HG03354 (cell line): ENCODE data around the gene PROC.

Source experiments
- ATAC-seq: cut with Tn5 transposase; IDR thresholded peaks from one replicate; pipeline ENCODE4 v1.9.1; 2021; ENCODE audit warnings: mild to moderate bottlenecking; ENCODE audit not compliant: unreplicated experiment, poor library complexity, severe bottlenecking

PROC gene

DNA sequence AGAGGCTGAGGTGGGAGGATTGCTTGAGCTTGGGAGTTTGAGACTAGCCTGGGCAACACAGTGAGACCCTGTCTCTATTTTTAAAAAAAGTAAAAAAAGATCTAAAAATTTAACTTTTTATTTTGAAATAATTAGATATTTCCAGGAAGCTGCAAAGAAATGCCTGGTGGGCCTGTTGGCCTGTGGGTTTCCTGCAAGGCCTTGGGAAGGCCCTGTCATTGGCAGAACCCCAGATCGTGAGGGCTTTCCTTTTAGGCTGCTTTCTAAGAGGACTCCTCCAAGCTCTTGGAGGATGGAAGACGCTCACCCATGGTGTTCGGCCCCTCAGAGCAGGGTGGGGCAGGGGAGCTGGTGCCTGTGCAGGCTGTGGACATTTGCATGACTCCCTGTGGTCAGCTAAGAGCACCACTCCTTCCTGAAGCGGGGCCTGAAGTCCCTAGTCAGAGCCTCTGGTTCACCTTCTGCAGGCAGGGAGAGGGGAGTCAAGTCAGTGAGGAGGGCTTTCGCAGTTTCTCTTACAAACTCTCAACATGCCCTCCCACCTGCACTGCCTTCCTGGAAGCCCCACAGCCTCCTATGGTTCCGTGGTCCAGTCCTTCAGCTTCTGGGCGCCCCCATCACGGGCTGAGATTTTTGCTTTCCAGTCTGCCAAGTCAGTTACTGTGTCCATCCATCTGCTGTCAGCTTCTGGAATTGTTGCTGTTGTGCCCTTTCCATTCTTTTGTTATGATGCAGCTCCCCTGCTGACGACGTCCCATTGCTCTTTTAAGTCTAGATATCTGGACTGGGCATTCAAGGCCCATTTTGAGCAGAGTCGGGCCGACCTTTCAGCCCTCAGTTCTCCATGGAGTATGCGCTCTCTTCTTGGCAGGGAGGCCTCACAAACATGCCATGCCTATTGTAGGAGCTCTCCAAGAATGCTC lies 6.6 kb downstream of the PROC start:
- ATAC-seq = no peak

DNA sequence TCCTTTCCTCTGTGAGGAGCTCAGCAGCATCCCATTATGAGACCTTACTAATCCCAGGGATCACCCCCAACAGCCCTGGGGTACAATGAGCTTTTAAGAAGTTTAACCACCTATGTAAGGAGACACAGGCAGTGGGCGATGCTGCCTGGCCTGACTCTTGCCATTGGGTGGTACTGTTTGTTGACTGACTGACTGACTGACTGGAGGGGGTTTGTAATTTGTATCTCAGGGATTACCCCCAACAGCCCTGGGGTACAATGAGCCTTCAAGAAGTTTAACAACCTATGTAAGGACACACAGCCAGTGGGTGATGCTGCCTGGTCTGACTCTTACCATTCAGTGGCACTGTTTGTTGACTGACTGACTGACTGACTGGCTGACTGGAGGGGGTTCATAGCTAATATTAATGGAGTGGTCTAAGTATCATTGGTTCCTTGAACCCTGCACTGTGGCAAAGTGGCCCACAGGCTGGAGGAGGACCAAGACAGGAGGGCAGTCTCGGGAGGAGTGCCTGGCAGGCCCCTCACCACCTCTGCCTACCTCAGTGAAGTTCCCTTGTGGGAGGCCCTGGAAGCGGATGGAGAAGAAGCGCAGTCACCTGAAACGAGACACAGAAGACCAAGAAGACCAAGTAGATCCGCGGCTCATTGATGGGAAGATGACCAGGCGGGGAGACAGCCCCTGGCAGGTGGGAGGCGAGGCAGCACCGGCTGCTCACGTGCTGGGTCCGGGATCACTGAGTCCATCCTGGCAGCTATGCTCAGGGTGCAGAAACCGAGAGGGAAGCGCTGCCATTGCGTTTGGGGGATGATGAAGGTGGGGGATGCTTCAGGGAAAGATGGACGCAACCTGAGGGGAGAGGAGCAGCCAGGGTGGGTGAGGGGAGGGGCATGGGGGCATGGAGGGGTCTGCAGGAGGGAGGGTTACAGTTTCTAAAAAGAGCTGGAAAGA lies 7.6 kb downstream of the PROC start:
- no peak for ATAC-seq

DNA sequence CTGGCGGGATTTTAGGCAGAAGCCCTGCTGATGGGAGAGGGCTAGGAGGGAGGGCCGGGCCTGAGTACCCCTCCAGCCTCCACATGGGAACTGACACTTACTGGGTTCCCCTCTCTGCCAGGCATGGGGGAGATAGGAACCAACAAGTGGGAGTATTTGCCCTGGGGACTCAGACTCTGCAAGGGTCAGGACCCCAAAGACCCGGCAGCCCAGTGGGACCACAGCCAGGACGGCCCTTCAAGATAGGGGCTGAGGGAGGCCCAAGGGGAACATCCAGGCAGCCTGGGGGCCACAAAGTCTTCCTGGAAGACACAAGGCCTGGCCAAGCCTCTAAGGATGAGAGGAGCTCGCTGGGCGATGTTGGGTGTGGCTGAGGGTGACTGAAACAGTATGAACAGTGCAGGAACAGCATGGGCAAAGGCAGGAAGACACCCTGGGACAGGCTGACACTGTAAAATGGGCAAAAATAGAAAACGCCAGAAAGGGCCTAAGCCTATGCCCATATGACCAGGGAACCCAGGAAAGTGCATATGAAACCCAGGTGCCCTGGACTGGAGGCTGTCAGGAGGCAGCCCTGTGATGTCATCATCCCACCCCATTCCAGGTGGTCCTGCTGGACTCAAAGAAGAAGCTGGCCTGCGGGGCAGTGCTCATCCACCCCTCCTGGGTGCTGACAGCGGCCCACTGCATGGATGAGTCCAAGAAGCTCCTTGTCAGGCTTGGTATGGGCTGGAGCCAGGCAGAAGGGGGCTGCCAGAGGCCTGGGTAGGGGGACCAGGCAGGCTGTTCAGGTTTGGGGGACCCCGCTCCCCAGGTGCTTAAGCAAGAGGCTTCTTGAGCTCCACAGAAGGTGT lies 8.5 kb downstream of the PROC start:
- ATAC-seq = no peak

DNA sequence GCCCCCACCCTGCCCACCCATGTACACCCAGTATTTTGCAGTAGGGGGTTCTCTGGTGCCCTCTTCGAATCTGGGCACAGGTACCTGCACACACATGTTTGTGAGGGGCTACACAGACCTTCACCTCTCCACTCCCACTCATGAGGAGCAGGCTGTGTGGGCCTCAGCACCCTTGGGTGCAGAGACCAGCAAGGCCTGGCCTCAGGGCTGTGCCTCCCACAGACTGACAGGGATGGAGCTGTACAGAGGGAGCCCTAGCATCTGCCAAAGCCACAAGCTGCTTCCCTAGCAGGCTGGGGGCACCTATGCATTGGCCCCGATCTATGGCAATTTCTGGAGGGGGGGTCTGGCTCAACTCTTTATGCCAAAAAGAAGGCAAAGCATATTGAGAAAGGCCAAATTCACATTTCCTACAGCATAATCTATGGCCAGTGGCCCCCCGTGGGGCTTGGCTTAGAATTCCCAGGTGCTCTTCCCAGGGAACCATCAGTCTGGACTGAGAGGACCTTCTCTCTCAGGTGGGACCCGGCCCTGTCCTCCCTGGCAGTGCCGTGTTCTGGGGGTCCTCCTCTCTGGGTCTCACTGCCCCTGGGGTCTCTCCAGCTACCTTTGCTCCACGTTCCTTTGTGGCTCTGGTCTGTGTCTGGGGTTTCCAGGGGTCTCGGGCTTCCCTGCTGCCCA lies 9.3 kb downstream of the PROC start:
- ATAC-seq = no peak

- ATAC-seq = no peak
Measured at GRCh38 chr2:127428057-127428814, 10.0 kb downstream of the PROC start.

DNA sequence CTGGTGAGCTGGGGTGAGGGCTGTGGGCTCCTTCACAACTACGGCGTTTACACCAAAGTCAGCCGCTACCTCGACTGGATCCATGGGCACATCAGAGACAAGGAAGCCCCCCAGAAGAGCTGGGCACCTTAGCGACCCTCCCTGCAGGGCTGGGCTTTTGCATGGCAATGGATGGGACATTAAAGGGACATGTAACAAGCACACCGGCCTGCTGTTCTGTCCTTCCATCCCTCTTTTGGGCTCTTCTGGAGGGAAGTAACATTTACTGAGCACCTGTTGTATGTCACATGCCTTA lies 10.5 kb downstream of the PROC start:
- no peak for ATAC-seq

DNA sequence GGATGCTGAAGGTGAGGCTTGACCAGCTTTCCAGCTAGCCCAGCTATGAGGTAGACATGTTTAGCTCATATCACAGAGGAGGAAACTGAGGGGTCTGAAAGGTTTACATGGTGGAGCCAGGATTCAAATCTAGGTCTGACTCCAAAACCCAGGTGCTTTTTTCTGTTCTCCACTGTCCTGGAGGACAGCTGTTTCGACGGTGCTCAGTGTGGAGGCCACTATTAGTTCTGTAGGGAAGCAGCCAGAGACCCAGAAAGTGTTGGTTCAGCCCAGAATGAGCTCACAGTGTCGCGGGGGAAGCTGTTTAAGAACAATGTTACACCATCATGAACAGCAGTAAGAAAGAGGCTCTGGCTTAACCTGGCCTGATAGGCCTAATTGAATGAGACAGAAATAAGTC lies 11.1 kb downstream of the PROC start:
- ATAC-seq = no peak

DNA sequence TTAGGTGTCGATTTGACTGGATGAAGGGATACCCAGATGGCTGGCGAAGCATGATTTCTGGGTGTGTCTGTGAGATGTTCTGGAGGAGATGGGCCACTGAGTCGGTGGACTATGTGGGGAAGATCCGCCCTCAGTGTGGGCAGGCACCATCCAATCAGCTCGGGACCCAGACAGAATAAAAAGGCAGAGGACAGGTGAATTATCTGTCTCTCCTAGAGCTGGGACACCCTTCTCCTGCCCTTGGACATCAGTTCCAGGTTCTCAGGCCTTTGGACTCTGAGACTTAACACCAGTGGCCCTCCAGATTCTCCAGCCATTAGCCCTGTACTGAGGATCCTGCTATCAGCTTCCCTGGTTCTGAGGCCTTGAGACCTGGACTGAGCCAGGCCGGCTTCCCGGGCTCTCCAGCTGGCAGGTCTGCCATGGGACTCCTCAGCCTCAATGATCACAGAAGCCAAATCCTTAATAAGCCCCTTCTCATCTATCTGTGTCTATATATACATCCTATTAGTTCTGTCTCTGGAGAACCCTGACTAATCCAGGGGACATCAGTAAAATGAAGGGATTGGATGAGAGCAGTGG lies 11.7 kb downstream of the PROC start:
- no peak for ATAC-seq

DNA sequence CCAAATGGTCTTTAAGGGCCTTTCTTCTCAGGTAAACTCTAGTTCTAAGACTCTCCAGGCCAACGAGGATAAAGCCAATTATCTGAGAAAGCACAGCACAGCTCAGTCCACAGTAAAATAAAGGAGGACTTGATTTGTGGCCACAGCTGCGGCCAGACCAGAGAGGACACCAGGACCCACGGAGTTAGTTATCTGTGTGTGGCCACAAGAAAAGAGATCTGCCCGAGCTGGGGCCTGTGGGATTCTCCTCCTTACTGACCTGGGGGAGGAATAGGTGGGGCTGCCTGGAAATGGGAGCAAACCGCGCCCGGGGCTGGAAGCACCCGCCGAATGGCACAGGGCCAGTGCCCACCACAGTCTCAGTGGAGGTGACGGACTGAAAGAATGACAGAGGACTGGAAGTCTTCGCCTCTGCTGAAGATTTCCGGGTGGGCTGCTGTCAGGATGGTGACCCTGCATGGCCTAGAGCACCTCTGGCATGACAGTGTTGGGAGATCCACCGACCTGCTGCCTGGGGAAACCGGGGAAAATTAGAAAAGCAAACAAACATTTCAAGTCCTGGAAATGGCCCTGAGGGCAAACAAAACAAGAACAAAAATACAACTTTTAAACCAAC lies 13.3 kb downstream of the PROC start:
- ATAC-seq = no peak

GRCh38 chr2:127434515-127434914 lies 16.3 kb downstream of the PROC start:
- ATAC-seq = no peak

GRCh38 chr2:127437056-127437455 lies 18.8 kb downstream of the PROC start:
- no peak for ATAC-seq

GRCh38 chr2:127437781-127438726 lies 19.8 kb downstream of the PROC start:
- ATAC-seq = no peak

GRCh38 chr2:127439343-127439742 lies 21.1 kb downstream of the PROC start:
- no peak for ATAC-seq

DNA sequence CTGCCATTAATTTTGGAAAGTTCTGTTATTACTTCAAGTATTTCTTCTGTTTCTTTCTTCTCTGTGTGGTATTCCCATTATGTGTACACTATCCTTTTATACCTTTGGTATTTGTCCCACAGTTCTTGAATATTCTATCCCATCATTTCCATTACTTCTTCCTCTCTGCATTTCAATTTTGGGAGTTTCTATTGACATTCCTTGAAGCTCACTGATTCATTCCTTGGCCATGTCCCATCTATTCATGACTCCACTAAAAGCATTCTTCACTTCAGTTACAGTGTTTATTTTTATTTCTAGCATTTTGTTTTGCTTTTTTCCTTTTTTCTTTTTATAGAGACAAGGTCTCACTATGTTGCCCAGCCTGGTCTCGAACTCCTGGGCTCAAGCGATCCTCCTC lies 30.3 kb downstream of the PROC start:
- no peak for ATAC-seq

GRCh38 chr2:127449414-127449813 lies 31.2 kb downstream of the PROC start:
- no peak for ATAC-seq

DNA sequence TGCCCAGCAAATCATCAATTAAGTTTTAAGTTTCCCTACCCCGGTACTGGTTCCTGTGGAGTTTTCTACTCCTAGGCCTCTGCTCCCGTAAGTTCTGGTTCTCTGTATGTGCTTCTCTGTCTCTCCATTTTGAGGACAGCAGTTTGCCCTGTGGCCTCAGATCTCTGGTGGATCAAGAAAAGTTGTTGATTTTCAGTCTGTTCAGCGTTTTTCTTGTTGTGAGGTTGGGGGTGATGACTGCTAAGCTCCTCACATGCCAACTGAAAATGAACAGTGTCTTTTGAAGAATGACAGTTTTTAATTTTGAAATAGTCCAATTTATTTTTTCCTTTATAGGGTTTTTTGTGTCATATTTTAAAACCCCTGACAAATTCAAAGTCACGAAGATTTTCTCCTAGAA lies 31.7 kb downstream of the PROC start:
- no peak for ATAC-seq

DNA sequence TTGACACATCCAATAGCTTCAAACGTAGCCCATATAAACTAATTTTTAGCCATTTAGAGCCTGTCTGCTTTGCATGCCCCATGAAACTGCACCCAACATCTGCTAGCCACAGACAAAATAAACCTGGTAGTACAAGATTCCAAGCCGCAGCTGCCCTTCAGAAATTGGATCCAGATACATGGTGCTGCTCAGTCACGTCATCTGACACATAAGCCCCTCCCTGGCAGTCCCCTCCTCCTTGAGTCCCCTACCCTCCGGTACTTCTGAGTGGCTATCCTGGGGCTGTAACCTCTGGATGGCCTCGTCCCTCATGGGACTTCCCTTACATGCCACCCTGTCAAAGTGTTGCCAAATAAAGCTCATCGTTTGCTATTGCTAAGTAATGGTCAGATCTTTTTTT lies 33.8 kb downstream of the PROC start:
- ATAC-seq = no peak
